ENCODE data around the gene COL25A1.

COL25A1 gene

DNA sequence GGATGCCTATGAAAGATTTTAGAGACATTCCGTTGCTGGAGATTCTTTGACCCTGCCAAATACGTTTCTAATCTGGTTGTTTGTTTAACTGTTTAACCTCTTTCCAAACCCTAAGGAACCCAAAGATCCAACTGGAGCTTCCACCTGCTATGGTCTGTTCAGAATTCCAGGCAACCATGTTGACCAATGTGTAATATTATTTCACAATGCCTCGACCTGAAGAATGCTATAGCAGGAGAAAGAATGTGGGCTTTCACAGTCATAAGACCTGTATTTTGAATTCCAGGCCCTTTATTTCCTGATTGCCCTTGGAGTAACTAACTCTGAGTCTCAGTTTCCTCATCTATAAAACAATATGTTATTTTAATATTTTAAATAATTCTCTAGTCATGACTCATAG lies 90.8 kb downstream of the COL25A1 start:
- DNase-seq, result no peak

GRCh38 chr4:109209647-109210046 lies 92.8 kb downstream of the COL25A1 start:
- DNase-seq, result no peak

DNA sequence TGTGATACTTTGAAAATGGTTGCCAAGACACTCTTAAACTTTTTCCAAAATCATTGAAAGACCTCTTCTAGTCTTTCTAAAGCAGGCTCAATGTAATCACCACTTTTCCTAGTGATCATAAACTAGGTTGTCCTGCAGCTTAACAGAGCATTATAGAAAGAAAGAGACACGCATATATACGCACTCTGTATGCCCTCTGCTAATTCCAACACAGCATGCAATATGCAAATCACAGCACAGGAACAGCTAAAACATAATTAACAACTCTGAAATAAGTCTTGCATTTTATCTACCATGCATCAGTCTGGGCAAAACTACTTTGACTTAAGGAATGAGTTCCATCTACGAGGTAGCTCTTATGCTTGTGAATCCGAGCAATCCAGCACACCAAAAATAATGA lies 94.6 kb downstream of the COL25A1 start:
- no peak for DNase-seq

DNA sequence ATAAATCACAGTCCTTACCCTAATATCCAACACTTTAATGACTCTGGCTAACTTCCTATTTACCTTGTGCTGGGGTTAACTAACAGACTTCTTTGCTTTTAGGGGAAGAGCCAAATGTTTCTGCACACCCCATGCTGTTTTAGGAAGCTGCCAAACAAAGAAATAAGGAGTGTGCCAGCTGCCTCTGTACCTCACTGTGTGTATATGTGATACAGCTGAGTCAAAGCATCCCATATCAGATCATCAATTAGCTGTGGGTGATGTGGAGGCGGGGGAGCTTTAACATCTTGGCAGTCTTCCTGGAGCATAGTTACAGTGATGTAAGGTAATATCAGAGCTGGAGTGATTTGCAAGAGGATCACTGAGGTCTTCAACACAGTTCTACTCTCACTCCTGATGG lies 95.4 kb downstream of the COL25A1 start:
- no peak for DNase-seq

GRCh38 chr4:109206620-109207019 lies 95.8 kb downstream of the COL25A1 start:
- DNase-seq, result no peak

DNA sequence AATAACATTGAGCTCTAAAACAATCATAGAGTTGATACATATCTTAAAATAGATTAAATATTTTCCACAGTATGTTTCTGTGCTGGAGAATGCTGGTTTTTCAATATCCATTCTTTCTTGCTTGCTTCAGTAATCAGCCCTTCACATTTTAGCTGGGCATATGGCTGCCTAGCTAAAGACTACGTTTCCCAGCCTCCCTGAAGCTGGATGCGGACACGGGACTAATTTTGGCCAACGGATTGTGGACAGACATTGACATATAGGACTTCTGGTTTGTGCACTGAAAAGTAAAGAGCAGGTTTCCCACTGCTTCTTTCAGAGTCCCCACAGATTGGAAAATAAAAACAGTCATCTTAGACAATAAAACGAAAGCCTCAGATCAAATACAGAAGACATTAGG lies 97.3 kb downstream of the COL25A1 start:
- no peak for DNase-seq

DNA sequence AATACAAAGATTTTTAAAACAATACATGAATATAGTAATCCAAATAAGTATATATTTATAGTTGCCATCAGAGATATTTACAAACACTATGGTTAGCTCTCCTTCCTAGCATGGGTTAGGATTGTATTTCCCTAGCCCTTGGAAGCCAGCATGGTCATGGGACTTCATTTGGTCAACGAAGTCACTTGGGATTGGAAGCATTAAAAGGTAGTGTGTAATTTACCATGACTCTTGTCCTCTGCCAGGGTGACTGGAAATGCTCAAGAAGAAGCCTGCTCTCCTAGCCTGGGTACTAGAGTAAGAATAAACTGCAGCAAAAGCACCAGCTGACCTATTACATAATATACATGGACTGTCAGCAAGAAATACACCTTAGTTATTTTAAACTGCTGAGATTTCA lies 102.9 kb downstream of the COL25A1 start:
- DNase-seq, result no peak

GRCh38 chr4:109195646-109196045 lies 106.8 kb downstream of the COL25A1 start:
- DNase-seq, result no peak

DNA sequence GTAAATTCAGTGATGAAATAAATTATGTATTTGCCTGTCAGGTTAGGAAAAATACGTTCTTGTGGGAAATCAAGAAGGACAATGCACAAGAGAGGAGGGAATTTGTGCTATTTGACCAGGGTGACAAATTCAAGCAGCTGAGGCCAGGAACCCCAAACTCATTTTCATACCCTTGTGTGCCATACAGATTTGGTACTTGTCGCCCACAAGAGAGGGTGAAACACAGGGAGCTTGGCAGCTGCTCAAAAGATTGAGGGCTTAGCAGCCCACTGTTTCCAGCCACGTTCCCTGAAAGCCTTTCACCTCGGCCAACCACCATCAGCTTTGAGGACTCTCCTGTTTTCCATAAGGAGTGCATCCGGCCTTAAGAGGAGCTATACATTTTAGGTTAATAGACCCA lies 111.2 kb downstream of the COL25A1 start:
- DNase-seq, result no peak

DNA sequence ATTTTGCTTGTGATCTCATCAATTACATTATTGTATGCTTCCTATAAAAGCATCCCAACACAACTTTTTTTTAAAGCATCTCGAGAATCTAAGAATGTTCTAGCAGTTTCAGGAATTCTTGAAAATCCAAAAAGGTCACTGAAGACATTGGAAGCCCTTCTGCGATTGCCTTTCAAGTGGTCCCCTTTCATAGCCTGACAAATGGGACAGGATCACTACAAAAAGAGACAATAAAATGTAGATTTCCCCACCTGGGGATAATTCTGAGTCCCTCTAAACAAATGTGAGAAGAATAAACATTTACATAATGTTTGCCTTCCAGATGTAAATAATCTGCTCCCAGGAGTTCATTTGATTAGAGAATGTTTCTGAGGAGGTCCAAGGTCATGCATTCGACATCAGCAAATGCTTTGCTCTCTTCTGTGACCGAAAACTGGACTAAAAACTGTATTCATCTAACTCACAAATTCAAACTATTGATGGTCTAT lies 116.0 kb downstream of the COL25A1 start:
- no peak for DNase-seq

DNA sequence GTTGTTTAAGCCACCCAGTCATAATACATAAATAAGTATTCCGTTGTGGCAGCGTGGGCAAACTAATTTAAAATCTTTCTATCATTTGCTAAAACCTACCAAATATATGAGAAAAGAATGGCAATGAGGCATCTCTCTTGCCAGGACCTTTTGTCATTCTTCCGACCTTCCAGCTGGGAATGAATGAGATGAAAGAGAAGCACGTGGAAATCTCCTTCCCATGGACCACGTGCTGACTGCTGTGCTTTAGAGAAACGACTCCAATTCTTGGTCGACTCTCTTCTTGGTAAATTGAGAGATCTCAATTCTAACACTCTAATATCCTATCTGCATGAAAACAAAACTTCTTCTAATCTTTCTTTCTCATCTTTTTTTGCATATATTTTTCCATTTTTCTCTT lies 116.5 kb downstream of the COL25A1 start:
- DNase-seq, result no peak

DNA sequence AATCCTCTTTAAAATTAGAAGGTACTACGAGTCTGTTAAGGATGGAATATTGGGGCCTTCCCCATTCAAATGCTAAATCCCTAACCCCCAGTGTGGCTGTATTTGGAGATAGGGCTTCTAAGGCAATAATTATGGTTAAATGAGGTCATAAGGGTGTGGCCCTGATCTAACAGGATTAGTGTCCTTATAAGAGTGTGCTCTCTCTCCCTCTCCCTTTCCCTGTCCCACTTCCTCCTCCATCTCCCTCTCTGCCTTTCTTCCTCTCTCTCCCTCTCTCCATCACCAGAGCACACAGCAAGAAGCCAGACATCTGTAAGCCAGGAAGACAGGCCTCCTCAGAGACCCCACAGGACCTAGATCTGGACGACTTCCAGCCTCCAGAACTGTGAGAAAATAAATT lies 116.9 kb downstream of the COL25A1 start:
- DNase-seq, result no peak

GRCh38 chr4:109184491-109184961 lies 117.9 kb downstream of the COL25A1 start:
- no peak for DNase-seq

DNA sequence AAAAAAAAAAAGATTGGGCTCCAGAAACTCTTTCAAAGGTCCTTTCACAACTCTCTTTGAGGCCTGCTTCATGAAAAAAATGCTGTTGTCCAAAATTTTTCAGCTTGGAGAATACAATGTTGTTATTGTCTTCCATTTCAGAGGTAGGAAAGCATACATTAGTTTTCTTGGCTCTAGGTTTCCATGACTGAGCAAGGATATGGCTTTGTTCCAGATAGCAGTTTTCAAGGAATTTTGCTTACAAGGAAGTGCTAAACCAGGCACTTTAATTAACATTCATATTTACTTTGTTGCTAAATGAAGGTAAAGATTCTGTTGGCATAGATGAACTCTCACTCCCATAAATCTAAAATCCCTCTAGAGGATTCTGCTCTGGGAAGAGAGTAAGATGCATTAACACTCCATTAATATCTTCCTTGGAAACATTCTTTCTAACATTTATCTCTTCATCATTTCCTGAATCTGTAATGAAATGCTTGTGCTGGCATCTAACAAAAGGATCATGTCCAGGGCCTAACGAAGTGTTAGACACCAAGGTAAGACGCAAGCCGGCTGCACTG lies 118.4 kb downstream of the COL25A1 start:
- DNase-seq, result no peak

DNA sequence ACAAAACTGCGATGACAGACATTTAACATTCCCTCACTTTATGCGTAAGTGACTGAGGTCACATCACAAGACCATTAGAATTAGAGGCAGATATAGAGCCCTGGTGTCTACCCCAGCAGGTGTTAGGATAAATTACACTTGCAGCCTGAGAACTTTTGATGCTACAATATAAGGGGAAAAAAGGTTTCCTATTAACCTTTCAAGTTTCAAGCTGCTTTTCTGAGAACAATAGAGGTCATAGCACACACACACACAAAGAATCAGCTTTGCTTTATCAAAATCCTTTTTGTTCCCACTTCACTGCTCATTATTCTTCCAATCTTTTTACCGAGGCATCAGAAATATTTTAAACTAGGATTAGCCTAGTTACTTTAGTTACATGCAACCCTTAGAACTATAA lies 119.8 kb downstream of the COL25A1 start:
- DNase-seq, result no peak

GRCh38 chr4:109179061-109179460 lies 123.4 kb downstream of the COL25A1 start:
- no peak for DNase-seq

DNA sequence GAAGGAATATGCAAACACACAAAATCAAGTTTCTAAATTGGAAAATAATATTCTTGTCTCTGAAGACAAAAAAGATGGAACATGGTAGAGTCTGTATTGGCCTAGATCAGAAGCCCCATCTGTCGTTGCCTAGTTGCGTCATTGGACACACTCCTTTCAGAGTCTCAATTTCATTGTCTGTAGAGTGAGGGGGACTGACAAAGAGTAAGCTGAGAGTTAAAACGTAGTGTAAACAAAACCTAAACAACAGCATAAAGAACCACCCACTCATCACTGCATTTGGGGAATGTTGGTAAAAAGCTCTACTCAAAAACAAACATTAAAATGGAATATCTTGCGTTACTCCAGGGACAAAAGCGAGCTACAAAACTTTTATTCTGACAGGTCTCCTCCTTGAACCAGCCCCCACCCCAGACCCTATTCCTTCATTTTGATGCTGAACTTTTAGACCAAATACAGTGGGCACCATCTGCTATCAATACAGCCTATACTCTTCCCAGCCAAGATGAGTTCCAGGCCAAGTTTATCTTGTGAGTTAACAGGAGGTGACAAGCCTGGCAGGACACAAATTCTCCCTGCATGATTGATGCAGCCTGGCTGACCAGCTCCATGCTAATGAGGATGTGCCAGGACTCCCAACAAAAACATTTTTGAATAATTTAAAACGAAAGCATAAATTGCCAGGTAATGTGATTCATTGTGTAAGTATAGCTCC lies 125.2 kb downstream of the COL25A1 start:
- no peak for DNase-seq

- DNase-seq, result no peak
These were observed 128.1 kb downstream of the COL25A1 start for GRCh38 chr4:109174224-109174953.

GRCh38 chr4:109172301-109172700 lies 130.2 kb downstream of the COL25A1 start:
- DNase-seq, result no peak

DNA sequence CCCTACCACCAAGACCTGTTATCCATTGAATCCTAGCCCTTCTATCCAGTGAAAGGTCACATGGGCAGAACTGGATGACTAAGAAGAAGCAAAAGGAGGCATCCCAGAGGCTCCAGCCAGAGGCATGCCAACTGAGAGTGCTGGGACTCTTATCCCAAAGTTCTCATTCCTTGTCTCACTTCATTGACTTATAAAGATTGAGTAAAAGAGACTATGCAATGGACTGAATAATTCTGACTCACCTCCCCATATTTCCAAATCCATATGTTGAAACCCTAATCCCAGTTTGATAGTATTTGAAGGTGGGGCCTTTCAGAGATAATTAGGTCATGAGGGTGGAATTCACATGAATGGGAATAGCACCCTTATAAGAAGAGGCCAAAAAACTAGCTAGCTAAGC lies 131.4 kb downstream of the COL25A1 start:
- DNase-seq, result no peak

- DNase-seq, result no peak
These were observed 133.3 kb downstream of the COL25A1 start for GRCh38 chr4:109169170-109169569.

GRCh38 chr4:109166586-109166985 lies 135.9 kb downstream of the COL25A1 start:
- DNase-seq, result no peak

GRCh38 chr4:109166126-109166525 lies 136.3 kb downstream of the COL25A1 start:
- no peak for DNase-seq

DNA sequence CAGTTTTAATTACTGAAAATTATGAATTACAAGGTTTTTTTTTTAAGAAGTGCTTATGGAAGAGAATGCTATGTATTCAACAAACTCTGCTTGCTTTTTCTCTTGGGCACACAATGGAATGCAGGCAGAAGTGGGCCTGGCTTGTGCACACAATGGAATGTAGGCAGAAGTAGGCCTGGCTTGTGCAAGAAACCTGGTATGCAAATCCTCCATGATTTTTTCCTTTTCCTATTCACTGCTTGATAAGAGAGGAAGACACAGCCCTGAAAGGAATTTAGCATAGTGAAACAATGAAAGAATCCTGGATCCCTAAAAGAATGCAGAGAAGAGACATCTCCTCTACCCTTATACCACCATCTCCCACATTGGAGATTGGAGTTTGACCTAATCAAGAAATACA lies 138.4 kb downstream of the COL25A1 start:
- DNase-seq, result no peak
